Astrocyte (in vitro differentiated cells and primary cell): ENCODE measurements around the gene ARMC9. TPM values are rescaled to one million over a fixed set of nuclear protein-coding genes. Genes with fewer than 3 reads are reported as not detected.

ENCODE experiments used
- DNase-seq: peaks from one replicate; pipeline ENCODE4 v3.0.0-alpha.2; 2010; ENCODE audit warnings: low read depth
- FAIRE-seq: peaks from 2 replicates; lab custom pipeline; 2011; peaks lifted over from hg19 to GRCh38; lab: Jason Lieb, UNC
- H2AFZ ChIP-seq: 2 replicates; pipeline ENCODE4 v1.6.0; 2012; ENCODE audit warnings: low read depth, low read length, inconsistent platforms
- H3K27ac ChIP-seq: 2 replicates; pipeline ENCODE4 v1.5.1; 2011; ENCODE audit warnings: low read depth, low read length, inconsistent platforms
- H3K27me3 ChIP-seq: 2 replicates; pipeline ENCODE4 v1.6.0; 2011; ENCODE audit warnings: low read length, inconsistent platforms; ENCODE audit not compliant: insufficient read depth
- H3K36me3 ChIP-seq: 2 replicates; pipeline ENCODE4 v1.5.1; 2011; ENCODE audit warnings: low read length, inconsistent platforms; ENCODE audit not compliant: insufficient read depth
- H3K4me1 ChIP-seq: 2 replicates; pipeline ENCODE4 v1.5.1; 2011; ENCODE audit warnings: low read length, inconsistent platforms; ENCODE audit not compliant: insufficient read depth
- H3K4me2 ChIP-seq: 2 replicates; pipeline ENCODE4 v1.6.0; 2012; ENCODE audit warnings: low read length, inconsistent platforms
- H3K4me3 ChIP-seq: 2 replicates; pipeline ENCODE4 v1.5.1; 2011; ENCODE audit warnings: low read depth, mild to moderate bottlenecking, low read length, inconsistent platforms; ENCODE audit not compliant: insufficient read depth
- H3K79me2 ChIP-seq: 2 replicates; pipeline ENCODE4 v1.6.0; 2012; ENCODE audit warnings: mild to moderate bottlenecking, low read length, inconsistent platforms; ENCODE audit not compliant: insufficient read depth
- H3K9ac ChIP-seq: 2 replicates; pipeline ENCODE4 v1.6.0; 2012; ENCODE audit warnings: mild to moderate bottlenecking, low read length, inconsistent platforms
- H3K9me3 ChIP-seq: 2 replicates; pipeline ENCODE4 v1.5.1; 2012; ENCODE audit warnings: low read depth, mild to moderate bottlenecking, low read length, inconsistent platforms; ENCODE audit not compliant: insufficient read depth
- H4K20me1 ChIP-seq: 2 replicates; pipeline ENCODE4 v1.6.0; 2012; ENCODE audit warnings: low read length, inconsistent platforms; ENCODE audit not compliant: insufficient read depth
- H3K27ac Mint-ChIP-seq: one replicate; pipeline ENCODE4 v1.8.0; 2021; ENCODE audit warnings: mild to moderate bottlenecking, mixed read lengths; ENCODE audit not compliant: unreplicated experiment
- H3K27me3 Mint-ChIP-seq: one replicate; pipeline ENCODE4 v1.8.0; 2021; ENCODE audit warnings: low read depth, mixed read lengths; ENCODE audit not compliant: unreplicated experiment
- H3K36me3 Mint-ChIP-seq: one replicate; pipeline ENCODE4 v1.8.0; 2021; ENCODE audit warnings: low read depth, mixed read lengths; ENCODE audit not compliant: unreplicated experiment
- H3K4me1 Mint-ChIP-seq: one replicate; pipeline ENCODE4 v1.8.0; 2021; ENCODE audit warnings: low read depth, mixed read lengths; ENCODE audit not compliant: unreplicated experiment
- H3K4me3 Mint-ChIP-seq: one replicate; pipeline ENCODE4 v1.8.0; 2021; ENCODE audit warnings: mild to moderate bottlenecking, moderate library complexity, mixed read lengths; ENCODE audit not compliant: unreplicated experiment
- H3K9me3 Mint-ChIP-seq: one replicate; pipeline ENCODE4 v1.8.0; 2021; ENCODE audit warnings: mild to moderate bottlenecking, mixed read lengths; ENCODE audit not compliant: unreplicated experiment
- EZH2 ChIP-seq: IDR thresholded peaks from 2 replicates; pipeline ENCODE4 v1.6.1; 2012; ENCODE audit warnings: mild to moderate bottlenecking, low read length, inconsistent platforms; ENCODE audit not compliant: insufficient read depth
- total RNA-seq: library from RNA; stranded (reverse); gene quantifications from 2 replicates; pipeline ENCODE4 v1.2.1, GENCODE V29; 2021
- TF ChIP-seq, protein P1 (sequence below): IDR thresholded peaks from 2 replicates; pipeline ENCODE4 v1.5.1; 2011; ENCODE audit warnings: low read depth, mild to moderate bottlenecking, inconsistent platforms, low read length, moderate library complexity; ENCODE audit not compliant: insufficient read depth

ARMC9 gene
- total RNA-seq, 1 donor from 2014 or later: 52.4 TPM

DNA sequence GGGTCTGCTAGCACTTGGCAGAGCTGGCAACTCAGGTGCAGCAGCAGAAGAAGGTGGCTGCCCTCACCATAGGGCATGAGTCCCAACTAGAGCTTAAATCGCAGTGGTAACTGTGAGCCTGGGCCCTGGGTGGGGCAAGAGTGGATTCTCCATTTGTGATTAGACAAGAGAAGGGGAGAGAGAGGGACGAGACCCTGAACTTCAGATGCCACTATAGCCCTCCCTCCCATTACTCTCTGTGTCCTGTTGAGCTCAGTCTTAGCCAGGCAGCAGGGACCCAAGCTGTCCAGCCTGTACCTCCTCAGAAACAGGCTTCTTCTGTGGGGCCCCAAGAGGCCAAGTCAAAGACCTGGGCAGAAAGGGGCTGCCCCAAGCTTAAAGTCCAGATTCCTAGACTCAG lies 127.4 kb downstream of the ARMC9 start:
- H3K4me2 ChIP-seq: no peak overlapping the region
- FAIRE-seq: no peak
- no peak for TF ChIP-seq EZH2
- TF ChIP-seq, protein P1, sequence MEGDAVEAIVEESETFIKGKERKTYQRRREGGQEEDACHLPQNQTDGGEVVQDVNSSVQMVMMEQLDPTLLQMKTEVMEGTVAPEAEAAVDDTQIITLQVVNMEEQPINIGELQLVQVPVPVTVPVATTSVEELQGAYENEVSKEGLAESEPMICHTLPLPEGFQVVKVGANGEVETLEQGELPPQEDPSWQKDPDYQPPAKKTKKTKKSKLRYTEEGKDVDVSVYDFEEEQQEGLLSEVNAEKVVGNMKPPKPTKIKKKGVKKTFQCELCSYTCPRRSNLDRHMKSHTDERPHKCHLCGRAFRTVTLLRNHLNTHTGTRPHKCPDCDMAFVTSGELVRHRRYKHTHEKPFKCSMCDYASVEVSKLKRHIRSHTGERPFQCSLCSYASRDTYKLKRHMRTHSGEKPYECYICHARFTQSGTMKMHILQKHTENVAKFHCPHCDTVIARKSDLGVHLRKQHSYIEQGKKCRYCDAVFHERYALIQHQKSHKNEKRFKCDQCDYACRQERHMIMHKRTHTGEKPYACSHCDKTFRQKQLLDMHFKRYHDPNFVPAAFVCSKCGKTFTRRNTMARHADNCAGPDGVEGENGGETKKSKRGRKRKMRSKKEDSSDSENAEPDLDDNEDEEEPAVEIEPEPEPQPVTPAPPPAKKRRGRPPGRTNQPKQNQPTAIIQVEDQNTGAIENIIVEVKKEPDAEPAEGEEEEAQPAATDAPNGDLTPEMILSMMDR: no peak
- peaks cover 2% of the 10 kb centered on the region for H3K27me3 Mint-ChIP-seq
- H3K27ac Mint-ChIP-seq: no peak overlapping the region
- H4K20me1 ChIP-seq: no peaks in the 10 kb centered on the region
- H3K9me3 Mint-ChIP-seq: no peaks in the 10 kb centered on the region
- H3K36me3 ChIP-seq: peaks cover 8% of the 10 kb centered on the region
- DNase-seq: no peak
- H3K4me1 ChIP-seq: no peaks in the 10 kb centered on the region
- H3K9me3 ChIP-seq: no peaks in the 10 kb centered on the region
- H3K4me3 ChIP-seq: no peak overlapping the region
- H3K4me3 Mint-ChIP-seq: no peak overlapping the region
- H3K9ac ChIP-seq: no peak overlapping the region
- peaks cover 12% of the 10 kb centered on the region for H3K36me3 Mint-ChIP-seq
- H3K27me3 ChIP-seq: no peaks in the 10 kb centered on the region
- H2AFZ ChIP-seq: no peak overlapping the region
- no peak overlapping the region for H3K27ac ChIP-seq
- H3K4me1 Mint-ChIP-seq: no peaks in the 10 kb centered on the region
- H3K79me2 ChIP-seq: no peaks in the 10 kb centered on the region

DNA sequence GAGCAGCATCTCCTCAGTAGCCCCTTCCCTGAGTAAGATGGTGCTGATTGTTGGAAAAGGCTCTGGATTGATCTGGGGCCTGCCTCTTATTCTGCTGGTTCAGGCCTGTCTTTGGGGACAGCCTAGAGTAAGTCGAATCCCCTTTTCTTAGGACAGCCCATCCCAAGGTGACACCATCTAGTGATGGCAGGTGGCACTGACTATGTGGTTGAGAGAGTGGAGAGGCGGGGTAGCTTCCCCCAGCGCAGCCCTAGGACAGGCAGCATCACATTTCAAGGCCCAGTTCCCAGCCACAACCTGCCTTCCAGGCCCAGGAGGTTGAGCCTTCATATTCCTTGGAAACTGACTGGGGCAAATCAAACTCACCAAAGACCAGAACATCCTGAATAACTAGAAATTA lies 128.0 kb downstream of the ARMC9 start:
- no peak for FAIRE-seq
- Histone ChIP-seq H3K9me3 (no peaks in the 10 kb centered on the region), H3K4me1 (no peaks in the 10 kb centered on the region), H3K27me3 (no peaks in the 10 kb centered on the region), H3K27ac (no peak overlapping the region), H2AFZ (no peak overlapping the region), H4K20me1 (no peaks in the 10 kb centered on the region), H3K4me2 (no peak overlapping the region), H3K79me2 (no peaks in the 10 kb centered on the region), H3K9ac (no peak overlapping the region), H3K4me3 (no peak overlapping the region), H3K36me3 (peaks cover 6% of the 10 kb centered on the region)
- Mint-ChIP-seq H3K27ac (no peak overlapping the region), H3K9me3 (no peaks in the 10 kb centered on the region), H3K27me3 (no peaks in the 10 kb centered on the region), H3K4me1 (no peaks in the 10 kb centered on the region), H3K4me3 (no peak overlapping the region), H3K36me3 (peaks cover 16% of the 10 kb centered on the region)
- TF ChIP-seq EZH2: no peak
- TF ChIP-seq, protein P1: no peak
- no peak for DNase-seq

GRCh38 chr2:231330311-231330710 lies 131.9 kb downstream of the ARMC9 start:
- FAIRE-seq: no peak
- H3K36me3 Mint-ChIP-seq: peaks cover 37% of the 10 kb centered on the region
- no peaks in the 10 kb centered on the region for H3K27me3 Mint-ChIP-seq
- Histone ChIP-seq H4K20me1 (peaks cover 4% of the 10 kb centered on the region), H3K9ac (no peak overlapping the region), H3K79me2 (no peaks in the 10 kb centered on the region), H2AFZ (no peak overlapping the region), H3K27ac (no peak overlapping the region), H3K4me3 (no peak overlapping the region), H3K9me3 (no peaks in the 10 kb centered on the region), H3K4me1 (peaks cover 10% of the 10 kb centered on the region), H3K27me3 (no peaks in the 10 kb centered on the region), H3K4me2 (no peak overlapping the region), H3K36me3 (peaks cover 5% of the 10 kb centered on the region)
- H3K4me1 Mint-ChIP-seq: no peaks in the 10 kb centered on the region
- DNase-seq: no peak
- H3K4me3 Mint-ChIP-seq: no peak overlapping the region
- no peaks in the 10 kb centered on the region for H3K9me3 Mint-ChIP-seq
- no peak overlapping the region for H3K27ac Mint-ChIP-seq
- TF ChIP-seq EZH2: no peak
- TF ChIP-seq, protein P1: no peak
